Activated B cell treated with CpG ODN at 0.5 μM for 24 hours (primary cell): Measurements from ENCODE around the gene GIMD1. TPM values are rescaled to one million over a fixed set of nuclear protein-coding genes. Genes with fewer than 3 reads are reported as not detected.
"Not testable (repeated sequence)": the region's sequence is repeated elsewhere in the genome, so short reads cannot be mapped to it uniquely, and the experiment has no call there.

ENCODE experiments used
- ATAC-seq: fragments of 200-7000 bp; cut with Tn5 transposase; one replicate; pipeline ENCODE4 v1.10.0; 2021; ENCODE audit warnings: low read depth, mild to moderate bottlenecking, moderate library complexity
- CTCF ChIA-PET: fragments of 350-600 bp; sonication (Branson Sonifier 250); formaldehyde crosslinking; loops from one replicate; lab custom pipeline; 2021; ENCODE audit warnings: antibody characterized with exemption; lab: Charles Lee
- POLR2A ChIA-PET: fragments of 350-600 bp; sonication (Branson Sonifier 250); formaldehyde crosslinking; loops from one replicate; lab custom pipeline; 2021; ENCODE audit warnings: antibody characterized with exemption; lab: Charles Lee
- DNase-seq: peaks from one replicate; pipeline ENCODE4 v3.0.0; 2022
- H3K27ac Mint-ChIP-seq: one replicate; pipeline ENCODE4 v1.8.0; 2020; ENCODE audit warnings: mixed read lengths
- H3K27me3 Mint-ChIP-seq: one replicate; pipeline ENCODE4 v1.8.0; 2021; ENCODE audit warnings: mixed read lengths
- H3K36me3 Mint-ChIP-seq: one replicate; pipeline ENCODE4 v1.8.0; 2021; ENCODE audit warnings: low read depth, mixed read lengths
- H3K4me1 Mint-ChIP-seq: one replicate; pipeline ENCODE4 v1.8.0; 2021; ENCODE audit warnings: mixed read lengths
- H3K4me3 Mint-ChIP-seq: one replicate; pipeline ENCODE4 v1.8.0; 2020; ENCODE audit warnings: mild to moderate bottlenecking, mixed read lengths
- H3K9me3 Mint-ChIP-seq: one replicate; pipeline ENCODE4 v1.8.0; 2020; ENCODE audit warnings: mixed read lengths
- CTCF ChIP-seq: fragments of 200-600 bp; IDR thresholded peaks from one replicate; pipeline ENCODE4 v1.8.0; 2022; ENCODE audit warnings: antibody characterized with exemption, mild to moderate bottlenecking
- intact Hi-C: fragments of 100-400 bp; cut with micrococcal nuclease; formaldehyde crosslinking; loops from one replicate; pipeline ENCODE4 v1.15.1; 2024
- total RNA-seq: library from RNA; stranded (reverse); gene quantifications from 2 replicates; pipeline ENCODE4 v1.2.3, GENCODE V29; 2022

Gene GIMD1
- total RNA-seq = not detected in 2 replicates

- DNase-seq (no peak), ATAC-seq (no peak)
- no peaks in the 10 kb centered on the region for H3K9me3 Mint-ChIP-seq
- H3K4me1 Mint-ChIP-seq = no peaks in the 10 kb centered on the region
- ChIA-PET CTCF (no interaction called here), POLR2A (no interaction called here)
- intact Hi-C loops = loop anchor here (1.0 to 5.0 kb wide), 2 partner anchors 134 to 1369 kb away; no protein-coding TSS in a partner anchor
- H3K36me3 Mint-ChIP-seq = no peaks in the 10 kb centered on the region
- H3K4me3 Mint-ChIP-seq = no peak within 1 kb of the TSS
- no peak for TF ChIP-seq CTCF
- peaks cover 11% of the 10 kb centered on the region for H3K27me3 Mint-ChIP-seq
- no peak within 1 kb of the TSS for H3K27ac Mint-ChIP-seq
These were observed at the start of gene GIMD1 for GRCh38 chr4:106368678-106369077. Gene GIMD1, minus strand, starts transcription at chr4:106368778. Its CDS starts 1,343 bp downstream, at chr4:106367435.

- H3K36me3 Mint-ChIP-seq = no peaks in the 10 kb centered on the region
- ATAC-seq (no peak), DNase-seq (no peak)
- intact Hi-C loops = no loop called here
- ChIA-PET POLR2A (no interaction called here), CTCF (no interaction called here)
- H3K4me3 Mint-ChIP-seq = no peak overlapping the region
- no peaks in the 10 kb centered on the region for H3K4me1 Mint-ChIP-seq
- no peaks in the 10 kb centered on the region for H3K27me3 Mint-ChIP-seq
- H3K9me3 Mint-ChIP-seq = no peaks in the 10 kb centered on the region
- no peak overlapping the region for H3K27ac Mint-ChIP-seq
- TF ChIP-seq CTCF = no peak
These were observed 45.8 kb upstream of the GIMD1 start for GRCh38 chr4:106414366-106414765.

- intact Hi-C loops = no loop called here
- ChIA-PET CTCF (no interaction called here), POLR2A (no interaction called here)
- Mint-ChIP-seq H3K4me1 (no peaks in the 10 kb centered on the region), H3K27me3 (no peaks in the 10 kb centered on the region), H3K4me3 (no peak overlapping the region), H3K27ac (no peak overlapping the region), H3K36me3 (no peaks in the 10 kb centered on the region), H3K9me3 (no peaks in the 10 kb centered on the region)
- no peak for TF ChIP-seq CTCF
- no peak for ATAC-seq
- DNase-seq = no peak
These were observed 41.6 kb upstream of the GIMD1 start for GRCh38 chr4:106409901-106410889.

- H3K27me3 Mint-ChIP-seq, DNase-seq, POLR2A ChIA-PET, H3K36me3 Mint-ChIP-seq, CTCF ChIA-PET, ATAC-seq, intact Hi-C loops, H3K4me1 Mint-ChIP-seq, H3K4me3 Mint-ChIP-seq, H3K9me3 Mint-ChIP-seq, H3K27ac Mint-ChIP-seq: not testable (repeated sequence)
These were observed 39.4 kb upstream of the GIMD1 start for GRCh38 chr4:106408004-106408403.

- ChIA-PET CTCF (no interaction called here), POLR2A (no interaction called here)
- H3K36me3 Mint-ChIP-seq = peaks cover 2% of the 10 kb centered on the region
- DNase-seq = no peak
- ATAC-seq = no peak
- peaks cover 17% of the 10 kb centered on the region for H3K9me3 Mint-ChIP-seq
- no peaks in the 10 kb centered on the region for H3K27me3 Mint-ChIP-seq
- H3K4me1 Mint-ChIP-seq = no peaks in the 10 kb centered on the region
- H3K4me3 Mint-ChIP-seq = no peak overlapping the region
- no peak overlapping the region for H3K27ac Mint-ChIP-seq
- intact Hi-C loops = no loop called here
- no peak for TF ChIP-seq CTCF
These were observed 32.6 kb upstream of the GIMD1 start for GRCh38 chr4:106401157-106401556.

- H3K27ac Mint-ChIP-seq, H3K4me3 Mint-ChIP-seq, CTCF ChIA-PET, H3K27me3 Mint-ChIP-seq, H3K4me1 Mint-ChIP-seq, POLR2A ChIA-PET, intact Hi-C loops, ATAC-seq, H3K36me3 Mint-ChIP-seq, DNase-seq: not testable (repeated sequence)
- peaks cover 31% of the 10 kb centered on the region for H3K9me3 Mint-ChIP-seq
These were observed 30.3 kb upstream of the GIMD1 start for GRCh38 chr4:106398898-106399297.
